IPS-NIHi7 (cell line): ENCODE measurements around the gene TEX29.

Source experiments
- DNase-seq: peaks from one replicate; pipeline ENCODE4 v3.0.0; 2012; ENCODE audit warnings: mixed read lengths; ENCODE audit errors: extremely low spot score

TEX29 gene

DNA sequence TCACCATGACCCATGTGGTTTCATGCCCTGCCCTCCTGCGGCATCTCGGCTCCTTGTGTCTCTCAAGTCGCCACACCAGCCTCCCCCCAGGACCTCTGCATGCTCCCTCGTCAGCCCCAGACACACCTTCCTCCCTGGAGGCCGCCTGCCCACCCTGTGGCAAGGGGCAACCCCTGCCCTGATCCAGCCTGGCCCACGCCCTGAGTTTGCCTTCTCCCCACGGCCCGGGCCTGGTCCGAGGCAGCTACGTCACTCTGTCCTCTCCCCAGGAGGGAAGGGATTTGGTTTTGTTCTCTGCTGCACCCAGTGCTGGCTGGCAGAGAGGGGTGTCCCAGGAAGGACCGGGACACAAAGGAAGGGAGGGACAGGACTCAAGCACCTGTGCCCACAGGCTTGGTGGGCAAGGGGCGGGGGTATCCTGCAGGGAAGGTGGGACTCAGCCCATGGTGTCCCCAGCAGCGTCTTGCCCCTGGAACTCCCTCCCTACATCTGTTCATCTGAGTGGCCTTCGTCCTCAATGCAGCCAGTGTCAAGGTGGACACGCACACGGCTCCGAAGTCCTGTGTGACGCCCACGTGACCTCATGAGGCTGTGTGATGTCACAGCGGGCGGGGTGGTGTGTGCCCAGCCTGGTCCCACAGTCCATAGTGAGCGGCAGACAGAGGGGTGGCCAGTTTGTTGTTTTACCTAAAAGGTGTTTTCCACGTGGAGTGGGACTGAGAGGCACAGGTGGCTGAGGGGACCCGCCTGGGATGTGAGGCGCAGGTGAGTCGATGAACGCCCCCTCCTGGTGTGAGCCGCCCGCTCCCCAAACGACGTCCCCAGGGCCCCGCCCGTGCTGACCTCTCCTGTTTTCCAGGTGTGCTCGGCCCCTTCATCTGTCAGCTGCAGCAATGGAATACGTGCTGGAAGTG lies at the start of gene TEX29:
Gene TEX29 (plus strand): TSS at position 645 of the 914 bp plus-strand sequence. CDS start 249 bp downstream, at position 894.
- no peak for DNase-seq

DNA sequence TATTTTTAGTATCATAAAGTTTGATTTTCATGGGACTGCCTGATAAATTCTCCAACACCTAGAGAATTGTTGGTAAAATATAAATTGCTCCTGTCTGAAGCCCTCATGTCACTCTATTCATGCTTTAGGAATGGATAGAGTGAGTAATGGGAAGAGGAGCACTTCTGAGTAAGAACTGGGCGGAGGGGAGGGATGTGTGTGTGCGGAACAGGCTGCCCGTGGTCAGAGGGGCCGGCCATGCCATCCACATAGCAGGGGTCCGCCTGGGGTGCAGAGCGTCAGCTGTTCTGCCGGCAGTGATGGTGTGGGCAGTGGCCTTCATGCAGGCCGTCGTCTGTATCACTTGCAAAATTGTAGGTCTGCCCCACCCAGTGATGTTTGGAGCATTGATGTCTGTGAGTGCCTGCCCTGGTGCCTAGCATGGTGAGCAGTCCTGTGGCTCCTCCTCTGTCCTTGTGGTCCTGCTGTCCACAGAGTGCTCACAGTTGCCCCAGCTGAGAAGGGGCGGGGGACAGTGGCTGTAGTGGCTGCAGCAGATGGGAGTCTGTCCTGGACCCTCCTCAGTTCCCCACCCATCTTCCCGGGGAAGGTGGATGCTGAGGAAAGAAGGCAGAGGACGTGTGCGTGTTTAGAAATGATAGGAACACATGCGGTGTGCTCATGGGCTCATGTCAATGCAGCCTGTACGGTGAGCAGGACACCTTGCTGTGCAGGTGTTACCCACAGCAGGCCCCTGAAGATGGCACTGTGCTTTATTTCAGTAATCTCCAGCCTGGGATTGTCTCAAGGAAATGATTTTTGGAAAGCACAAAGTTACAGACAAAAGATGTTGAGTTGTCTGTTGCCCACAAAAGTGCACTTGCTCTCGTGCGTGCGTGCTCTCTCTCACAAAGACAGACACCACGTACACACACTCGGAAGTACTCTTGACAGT lies 49.4 kb upstream of the TEX29 start:
- DNase-seq = no peak

DNA sequence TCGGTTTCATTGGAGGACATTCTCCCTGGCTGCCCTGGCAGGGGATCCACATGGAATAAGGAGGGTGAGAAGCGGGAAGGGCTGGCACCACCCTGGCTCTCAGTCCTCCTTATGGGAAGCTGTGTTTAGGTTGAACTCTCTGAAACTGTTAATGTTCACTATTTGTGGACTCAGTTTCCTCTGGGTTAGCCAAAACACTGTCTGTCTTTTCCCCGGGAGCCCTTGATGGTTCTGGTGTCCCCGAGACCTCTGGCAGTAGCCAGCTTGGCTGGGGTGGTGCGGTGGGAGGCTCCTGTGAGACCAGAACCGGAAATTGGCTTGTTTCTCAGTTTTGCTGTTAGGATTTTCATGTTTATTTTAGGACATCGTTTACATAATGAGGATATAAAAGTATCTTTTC lies 48.3 kb upstream of the TEX29 start:
- DNase-seq = no peak

DNA sequence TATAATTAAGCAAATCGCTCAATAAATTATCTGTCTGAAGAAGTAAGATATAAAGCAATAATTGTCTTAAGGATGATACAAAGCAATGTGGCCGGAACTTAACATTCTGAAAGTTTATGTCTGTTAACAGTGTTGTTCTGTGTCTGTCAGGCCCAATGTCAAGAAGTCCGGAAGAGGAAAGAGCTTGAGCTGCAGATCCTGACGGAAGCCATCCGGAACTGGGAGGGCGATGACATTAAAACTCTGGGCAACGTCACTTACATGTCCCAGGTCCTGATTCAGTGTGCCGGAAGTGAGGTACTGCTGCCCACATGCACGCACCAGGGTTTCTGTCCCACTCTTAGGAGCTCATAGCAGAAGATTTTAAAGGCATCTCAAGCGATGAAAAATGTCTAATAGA lies 45.1 kb upstream of the TEX29 start:
- DNase-seq = no peak

DNA sequence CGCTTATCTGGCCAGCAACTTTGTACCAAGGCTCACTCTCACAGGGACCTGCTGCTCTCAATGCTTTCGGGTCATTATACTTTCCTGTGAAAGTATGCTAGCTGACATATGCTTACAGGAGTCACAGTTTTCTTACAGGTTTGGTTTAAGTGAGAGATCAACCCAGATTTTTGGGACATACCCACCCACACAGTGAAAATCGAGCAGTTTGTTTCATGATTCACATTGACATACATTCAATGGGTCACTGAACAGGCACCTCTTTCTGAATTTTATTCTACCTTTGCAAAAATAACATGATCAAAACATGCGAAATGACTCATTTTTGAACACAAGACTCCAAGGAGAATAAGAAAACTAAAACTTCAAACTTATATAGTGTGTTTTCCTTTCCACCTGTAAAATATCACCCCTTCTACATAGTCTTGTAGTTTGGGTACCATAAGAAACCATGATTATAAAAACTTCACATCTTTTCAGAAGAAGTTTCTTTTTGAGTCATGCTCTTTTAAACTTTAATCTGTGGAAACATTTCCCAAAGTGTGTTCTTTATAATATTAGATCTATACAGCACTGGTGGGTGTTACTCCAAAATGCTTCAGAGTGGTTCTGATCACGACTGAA lies 44.3 kb upstream of the TEX29 start:
- DNase-seq = no peak

DNA sequence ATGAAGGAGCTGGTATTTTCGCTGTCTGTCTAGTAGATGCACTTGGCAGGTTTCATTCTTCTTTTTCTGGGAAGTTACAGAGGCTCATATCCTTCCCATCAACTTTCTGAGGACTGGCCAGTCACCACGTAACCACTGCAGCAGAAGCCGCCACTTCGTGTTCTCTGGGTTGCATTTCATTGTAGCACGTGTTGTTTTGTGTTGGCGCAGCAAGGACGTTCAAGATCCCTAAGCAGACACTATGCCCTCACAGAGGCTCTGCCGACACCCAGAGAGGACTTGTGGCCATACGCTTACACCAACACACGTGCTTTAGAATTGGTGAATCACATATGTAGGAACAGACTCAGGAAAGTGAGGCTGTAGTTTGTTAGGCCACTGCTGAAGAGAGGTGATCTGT lies 42.2 kb upstream of the TEX29 start:
- DNase-seq = no peak

DNA sequence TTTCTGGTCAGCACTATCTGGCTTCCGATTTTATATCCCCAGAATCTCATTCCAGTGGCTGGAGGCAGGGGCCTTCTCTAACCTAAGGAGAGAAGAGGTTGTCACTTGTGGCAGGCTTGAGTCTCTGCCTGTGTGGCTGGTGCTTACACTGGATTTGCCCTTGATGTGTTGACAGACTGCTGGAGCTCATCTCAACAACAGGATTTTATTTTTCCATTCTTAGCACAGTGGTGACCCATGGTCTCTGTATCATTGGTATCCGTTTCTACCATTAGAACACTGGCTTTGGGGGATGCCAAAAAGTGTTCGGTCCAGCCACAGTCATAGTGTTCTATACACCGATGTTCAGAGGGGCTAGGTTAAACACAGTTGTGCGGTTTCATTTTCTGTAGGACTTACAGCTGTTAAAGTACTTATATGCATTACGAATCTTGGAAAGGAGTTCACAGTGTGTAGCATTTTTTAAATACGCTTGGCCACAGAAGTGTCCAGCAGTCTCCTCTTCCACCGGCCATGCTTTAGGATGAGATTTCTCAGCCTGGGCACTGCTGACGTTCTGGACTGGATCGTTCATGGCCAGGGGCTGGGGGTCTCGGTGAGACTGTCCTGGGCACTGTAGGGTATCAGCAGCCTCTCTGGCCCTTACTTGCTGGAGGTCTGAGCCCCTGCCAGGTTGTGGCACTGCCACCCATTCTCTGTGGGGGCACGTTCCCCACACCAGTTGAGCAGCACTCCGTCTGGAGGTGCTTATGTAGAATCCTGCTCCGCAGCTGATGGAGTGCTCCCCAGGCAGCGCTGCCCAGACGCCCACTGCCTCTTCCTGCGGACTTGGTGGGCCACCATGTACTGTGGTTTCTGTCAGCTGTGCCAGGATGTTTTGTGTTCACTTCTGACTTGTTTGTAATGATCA lies 41.4 kb upstream of the TEX29 start:
- DNase-seq = no peak

DNA sequence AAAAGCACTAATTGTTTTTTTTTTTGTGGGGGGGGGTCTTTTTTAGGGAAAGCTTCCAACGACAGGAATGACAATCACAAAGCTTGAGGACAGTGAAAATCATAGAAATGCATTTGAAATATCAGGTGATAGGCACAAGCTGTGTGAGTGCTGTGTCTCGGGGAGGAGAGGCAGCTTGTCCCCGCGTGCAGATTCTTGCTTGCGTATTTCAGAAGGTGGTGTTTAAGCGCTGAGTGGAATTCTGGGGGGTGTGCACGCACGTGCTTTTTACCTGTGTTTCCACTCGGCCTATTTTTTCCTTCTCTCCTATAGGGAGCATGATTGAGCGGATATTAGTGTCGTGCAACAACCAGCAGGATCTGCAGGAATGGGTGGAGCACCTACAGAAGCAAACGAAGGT lies 40.2 kb upstream of the TEX29 start:
- DNase-seq = no peak

DNA sequence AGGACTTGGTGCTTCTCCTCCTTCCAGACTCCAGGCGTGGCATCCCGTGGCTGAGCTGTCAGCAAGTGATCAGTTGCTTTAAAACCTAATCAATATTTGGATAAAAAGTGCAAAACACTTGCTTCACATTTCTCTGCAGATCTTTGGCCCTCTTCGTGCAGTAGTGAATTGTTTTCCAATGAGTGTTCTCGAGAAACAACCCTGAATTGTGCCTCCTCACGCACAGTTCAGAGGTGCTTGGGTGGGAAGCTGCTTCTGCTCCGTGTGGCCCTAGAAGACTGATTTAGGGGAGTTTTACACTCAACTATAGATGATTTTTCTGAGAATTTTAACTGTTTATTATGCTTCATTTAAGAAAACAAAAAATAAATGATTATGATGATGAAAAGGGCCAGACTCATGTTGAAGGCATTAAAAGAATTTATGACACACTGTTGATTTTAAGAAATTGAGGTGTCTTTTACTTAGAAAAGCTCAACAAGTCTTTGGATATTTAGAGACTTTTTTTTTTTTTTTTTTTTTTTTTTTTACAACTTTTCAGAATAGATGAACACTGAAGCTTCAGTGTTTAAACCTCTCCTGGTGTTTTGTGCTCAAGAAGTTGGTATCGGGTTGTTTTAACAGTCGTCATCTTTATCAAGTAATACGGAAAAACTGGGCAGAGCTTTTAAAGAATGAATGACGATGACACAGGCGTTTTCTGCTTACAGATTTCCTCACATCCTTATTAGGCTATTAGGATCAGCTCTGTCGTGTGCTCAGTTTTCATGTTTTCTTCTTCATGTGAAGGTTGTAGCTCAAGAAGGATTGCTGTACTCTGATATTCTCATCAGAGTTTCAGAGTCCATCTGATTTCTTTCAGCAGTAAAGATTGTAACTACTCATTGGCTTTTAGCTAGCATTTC lies 39.5 kb upstream of the TEX29 start:
- no peak for DNase-seq

DNA sequence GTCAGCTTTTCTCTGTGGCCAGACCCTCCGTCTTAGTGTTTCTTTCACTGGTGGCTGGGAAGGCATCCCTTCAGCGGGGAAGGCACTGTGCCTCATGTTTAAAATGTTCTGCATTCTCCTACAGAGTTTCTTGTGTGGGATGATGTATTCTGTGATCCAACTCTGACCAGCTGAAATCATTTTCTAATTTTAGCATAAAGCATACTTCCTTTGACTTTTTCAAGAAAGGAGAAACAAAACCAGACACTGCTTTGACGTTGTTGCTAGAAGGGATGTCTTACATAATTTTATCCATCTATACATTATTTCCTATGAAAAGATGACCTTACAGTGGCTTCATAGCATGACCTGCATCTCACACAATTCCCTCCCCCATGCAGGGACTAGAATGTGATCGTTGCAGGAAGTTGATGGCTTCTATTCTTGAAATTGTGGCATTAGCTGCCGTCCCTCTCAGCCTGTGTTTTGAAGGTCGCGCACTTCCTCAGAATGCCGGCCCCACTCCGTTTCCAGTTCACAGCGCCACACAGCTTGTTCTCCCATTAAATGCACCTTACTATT lies 38.6 kb upstream of the TEX29 start:
- no peak for DNase-seq

DNA sequence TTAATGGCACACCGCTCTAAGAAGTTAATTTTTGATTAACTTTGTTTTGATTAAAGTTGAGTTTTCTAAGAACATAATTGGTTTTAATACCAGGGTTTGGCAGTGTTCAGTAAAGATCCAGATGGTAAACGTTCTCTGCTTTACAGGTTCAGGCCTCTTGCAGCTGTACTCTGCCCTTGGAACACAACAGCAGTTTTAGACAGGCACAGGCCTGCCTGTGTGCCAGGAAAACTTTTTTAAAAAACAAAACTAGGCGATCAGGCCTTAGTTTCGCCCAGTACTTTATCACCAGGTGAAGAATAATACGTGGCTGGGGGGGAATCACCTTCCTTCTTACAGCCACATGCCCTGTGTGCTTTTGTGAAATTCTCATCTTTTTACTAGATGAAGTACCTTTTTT lies 38.0 kb upstream of the TEX29 start:
- DNase-seq = no peak

DNA sequence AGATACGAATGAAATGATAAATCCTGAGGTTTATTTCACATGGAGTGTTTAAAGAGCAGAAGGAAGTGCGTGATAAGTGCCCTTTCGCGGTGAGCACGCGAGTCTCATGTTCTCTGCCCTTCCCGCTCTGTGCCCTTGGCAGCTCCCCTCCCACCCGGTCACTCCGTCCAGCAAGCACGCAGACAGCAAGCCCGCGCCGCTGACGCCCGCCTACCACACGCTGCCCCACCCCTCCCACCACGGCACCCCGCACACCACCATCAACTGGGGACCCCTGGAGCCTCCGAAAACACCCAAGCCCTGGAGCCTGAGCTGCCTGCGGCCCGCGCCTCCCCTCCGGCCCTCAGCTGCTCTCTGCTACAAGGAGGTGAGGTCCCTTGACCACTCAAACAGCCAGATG lies 37.4 kb upstream of the TEX29 start:
- no peak for DNase-seq

DNA sequence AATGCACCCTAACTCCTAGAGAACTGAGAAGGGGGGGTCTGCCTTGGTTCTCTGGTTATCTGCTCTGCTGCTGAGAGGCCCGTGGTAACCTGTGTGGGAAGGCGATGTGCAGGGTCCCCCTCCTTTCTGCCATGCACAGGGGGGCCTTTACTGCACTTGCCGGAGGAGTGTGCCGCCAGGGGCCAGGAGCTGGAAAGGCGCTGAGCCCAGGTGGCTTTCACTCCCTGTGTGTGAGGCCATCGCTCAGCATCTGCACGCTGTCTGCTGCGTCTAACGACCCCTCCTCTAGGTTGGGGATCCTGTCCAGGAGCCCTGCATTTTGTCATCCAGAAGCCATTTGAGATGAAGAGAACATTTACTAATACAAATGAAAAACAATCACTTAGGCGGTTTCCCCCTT lies 37.0 kb upstream of the TEX29 start:
- no peak for DNase-seq

DNA sequence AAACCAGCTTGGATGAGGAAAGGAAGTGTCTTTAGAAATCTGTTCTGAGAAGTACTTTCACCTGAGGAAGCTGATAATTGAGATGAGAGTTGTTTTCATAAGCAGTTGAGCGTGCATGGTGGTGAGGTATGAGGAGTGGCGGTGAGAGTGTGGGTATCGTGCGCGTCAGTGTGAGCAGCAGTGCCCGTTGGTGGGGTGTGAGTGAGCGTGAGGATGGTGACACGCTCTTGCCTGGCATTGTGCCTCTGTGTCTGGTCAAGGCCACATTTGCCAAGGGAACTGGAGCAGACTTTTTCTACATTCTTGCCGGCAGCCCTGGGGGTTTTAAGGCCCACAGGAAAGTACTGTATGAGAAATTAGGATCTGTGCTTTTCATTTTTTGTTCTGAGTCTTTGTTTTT lies 36.5 kb upstream of the TEX29 start:
- no peak for DNase-seq

DNA sequence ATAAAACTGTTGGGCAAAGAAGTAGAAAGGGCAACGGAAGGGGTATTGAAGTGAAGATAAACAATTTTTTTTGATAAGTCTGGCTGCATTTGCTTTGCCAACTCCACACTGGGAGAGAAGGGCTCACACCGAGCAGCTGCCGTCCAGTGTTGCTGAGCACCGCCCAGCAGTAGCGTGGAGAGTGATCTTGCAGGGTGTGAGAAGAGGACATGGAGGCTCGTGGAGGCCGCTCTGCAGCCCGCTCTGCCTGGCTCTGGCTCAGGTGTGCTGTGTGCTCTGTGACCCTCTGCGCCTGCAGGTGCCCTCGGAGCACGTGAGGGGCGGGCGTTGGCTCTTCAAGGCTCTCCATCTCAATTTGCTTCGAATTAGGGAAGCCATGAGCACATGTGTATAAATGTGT lies 35.9 kb upstream of the TEX29 start:
- DNase-seq = no peak

DNA sequence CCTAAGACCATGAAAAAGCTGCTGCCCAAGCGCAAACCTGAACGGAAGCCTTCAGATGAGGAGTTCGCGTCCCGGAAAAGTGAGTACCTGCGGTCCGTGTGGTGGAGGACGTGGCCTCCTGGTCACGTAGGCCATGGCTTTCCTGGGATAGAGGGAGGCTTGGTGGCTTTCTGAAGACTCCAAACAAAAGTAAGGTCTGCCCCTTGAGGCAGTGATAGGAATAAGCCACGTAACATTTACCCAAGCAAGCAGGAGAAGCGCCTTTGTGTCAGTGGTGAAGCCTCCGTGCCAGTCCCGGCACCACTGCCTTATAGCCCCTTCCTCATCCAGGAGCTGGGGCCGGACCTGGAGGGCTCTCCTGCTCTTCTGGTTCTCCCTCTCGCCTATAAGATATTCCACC lies 34.3 kb upstream of the TEX29 start:
- no peak for DNase-seq

DNA sequence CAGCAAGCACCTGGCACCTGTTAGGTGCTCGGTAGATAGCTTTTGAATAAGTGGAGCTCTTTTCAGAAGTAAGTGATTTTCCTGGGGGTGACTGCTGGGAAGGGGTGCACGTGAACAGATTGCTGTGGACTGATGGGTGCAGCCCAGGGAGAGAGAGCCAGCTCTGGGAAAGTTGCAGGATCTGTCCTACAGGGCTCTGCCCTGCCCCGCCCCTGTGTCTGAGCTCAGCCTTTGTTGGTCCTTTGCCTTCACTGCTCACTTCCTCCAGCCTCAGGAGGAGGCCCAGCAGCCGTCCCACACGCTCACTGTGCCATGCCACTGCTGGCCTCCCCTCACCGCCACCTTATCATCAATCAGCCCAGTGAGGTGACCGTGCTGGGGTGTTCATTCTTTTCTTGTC lies 33.7 kb upstream of the TEX29 start:
- DNase-seq = no peak

DNA sequence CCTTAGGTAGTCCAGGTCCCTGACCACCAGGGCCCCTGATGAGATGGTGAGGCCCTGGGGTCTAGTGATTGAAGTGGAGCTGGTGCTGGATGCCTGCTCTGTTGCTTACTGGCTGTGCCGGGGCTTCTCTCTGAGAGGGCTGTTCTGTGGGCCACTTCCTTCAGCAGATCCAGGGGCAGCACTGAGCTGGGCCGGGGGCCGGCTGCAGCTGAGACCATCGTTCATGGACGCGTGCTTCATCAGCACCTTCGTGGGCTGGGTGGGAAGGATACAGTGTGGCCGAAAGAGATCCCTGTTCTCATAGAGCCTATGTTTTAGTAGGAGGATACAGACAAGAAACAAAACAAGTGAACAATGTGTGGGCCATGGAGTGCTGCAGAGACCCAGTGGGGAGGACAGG lies 33.2 kb upstream of the TEX29 start:
- DNase-seq = no peak

DNA sequence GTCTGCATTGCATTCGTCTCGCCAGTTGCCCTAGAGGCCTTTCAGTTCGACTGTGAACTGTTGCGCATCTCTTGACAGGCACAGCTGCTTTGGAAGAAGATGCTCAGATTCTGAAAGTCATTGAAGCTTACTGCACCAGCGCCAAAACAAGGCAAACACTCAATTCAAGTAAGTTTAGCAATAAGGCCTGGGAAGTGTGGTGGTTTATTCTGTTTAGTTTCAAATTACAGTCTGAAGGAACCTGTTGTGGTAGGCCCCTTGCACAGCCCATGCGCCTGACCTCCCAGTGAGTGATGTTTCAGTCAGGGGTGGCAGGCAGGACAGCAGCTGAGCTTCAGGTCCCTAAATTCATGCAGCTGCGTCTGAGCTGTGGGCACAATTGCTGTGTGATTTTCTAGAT lies 32.2 kb upstream of the TEX29 start:
- DNase-seq = no peak

DNA sequence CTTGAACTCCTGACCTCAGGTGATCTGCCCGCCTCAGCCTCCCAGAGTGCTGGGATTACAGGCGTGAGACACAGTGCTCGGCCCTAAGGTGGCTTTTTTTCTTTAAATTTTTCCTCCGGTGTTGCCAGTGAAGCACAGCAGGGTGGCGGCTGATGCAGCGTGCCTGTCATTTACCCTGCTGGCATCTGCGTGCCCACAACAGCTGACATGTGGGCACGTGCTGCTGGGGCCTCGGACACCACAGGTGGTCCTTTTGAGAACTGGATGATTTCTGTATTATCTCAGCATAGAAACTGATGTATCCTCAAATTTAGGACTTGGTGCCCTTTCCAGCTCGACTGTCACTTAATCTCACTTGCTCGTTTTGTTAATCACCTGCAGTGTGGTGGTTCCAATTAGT lies 31.2 kb upstream of the TEX29 start:
- no peak for DNase-seq
